ENCODE measurements around the gene TPRKB. TPM values are rescaled to one million over a fixed set of nuclear protein-coding genes. Genes with fewer than 3 reads are reported as not detected.
"Not testable (repeated sequence)": the region's sequence is repeated elsewhere in the genome, so short reads cannot be mapped to it uniquely, and the experiment has no call there.

Gene TPRKB
- total and polyA plus RNA-seq, 2 donors (not counting 1 experiment from before 2014, with no cell fraction given): 24.3 to 31.2 TPM

- H3K4me3 Mint-ChIP-seq: no peak overlapping the region
Measured at GRCh38 chr2:73701968-73702665, 35.0 kb downstream of the TPRKB start.

GRCh38 chr2:73701448-73701765 is 35.7 kb downstream of the TPRKB start:
- DNase-seq; intact Hi-C loops (cut with micrococcal nuclease); H3K4me1 ChIP-seq (ENCODE audit: control insufficient read depth in 2 of 2, insufficient read depth in 2 of 2, low read length in 2 of 2); CTCF ChIA-PET; H3K4me1 Mint-ChIP-seq; ATAC-seq (ENCODE audit: low read depth); H3K4me3 ChIP-seq (ENCODE audit: control extremely low read depth in 1 of 5, extremely low read depth in 1 of 5, insufficient read depth in 1 of 5, low read depth in 2 of 5, low read length in 4 of 5); H2AFZ ChIP-seq (ENCODE audit: insufficient read depth, low read depth, low read length, poor library complexity, severe bottlenecking); H3K9ac ChIP-seq (ENCODE audit: low read length); H3K79me2 ChIP-seq (ENCODE audit: control insufficient read depth, insufficient read depth, low read length); POLR2A ChIA-PET; H3K27ac ChIP-seq (ENCODE audit: low read length in 2 of 2); H3K27ac Mint-ChIP-seq; H3K4me2 ChIP-seq (replicated peaks; ENCODE audit: low read depth, low read length, poor library complexity, severe bottlenecking); H4K20me1 ChIP-seq (ENCODE audit: control insufficient read depth, insufficient read depth, low read length, poor library complexity, severe bottlenecking); H3K4me3 Mint-ChIP-seq; H3K9me3 Mint-ChIP-seq (ENCODE audit: insufficient read depth); H3K36me3 ChIP-seq (replicated peaks in 1 of 2; ENCODE audit: control extremely low read depth in 1 of 2, control insufficient read depth in 1 of 2, extremely low read depth in 1 of 2, insufficient read depth in 2 of 2, low read length in 1 of 2): not testable (repeated sequence)
- H3K27me3 ChIP-seq (replicated peaks in 1 of 4; ENCODE audit: control extremely low read depth in 1 of 4, control insufficient read depth in 3 of 4, insufficient read depth in 4 of 4, low read length in 3 of 4): peaks cover 0 to 21% (median 2%) of the 10 kb centered on the region in 4 experiments
- no CpG with 5 or more reads among the region's 3 CpGs for WGBS (ENCODE audit: insufficient coverage)
- H3K27me3 Mint-ChIP-seq: peaks cover 56% of the 10 kb centered on the region
- H3K9me3 ChIP-seq (ENCODE audit: control extremely low read depth in 1 of 3, control insufficient read depth in 2 of 3, insufficient read depth in 1 of 3, low read length in 2 of 3): peaks cover 0 to 12% (median 0%) of the 10 kb centered on the region in 3 donors

More at GRCh38 chr2:73701968-73702665, 35.0 kb downstream of the TPRKB start:
- Mint-ChIP-seq H3K9me3 (ENCODE audit: insufficient read depth) (no peaks in the 10 kb centered on the region), H3K4me1 (no peaks in the 10 kb centered on the region), H3K27me3 (peaks cover 59% of the 10 kb centered on the region), H3K27ac (no peak overlapping the region)
- intact Hi-C loops (cut with micrococcal nuclease): no loop called here
- ChIA-PET CTCF (no interaction called here), POLR2A (no interaction called here)
- TF ChIP-seq EZH2 (IDR thresholded peaks at IDR 0.05; ENCODE audit: borderline replicate concordance, insufficient read depth, low read depth, low read length, poor library complexity, severe bottlenecking) (no peak), CTCF (IDR thresholded peaks at IDR 0.05) (no peak)
- no peaks in the 10 kb centered on the region for H3K4me1 ChIP-seq (ENCODE audit: control insufficient read depth in 2 of 2, insufficient read depth in 2 of 2, low read length in 2 of 2)
- H3K36me3 ChIP-seq (replicated peaks in 1 of 2; ENCODE audit: control extremely low read depth in 1 of 2, control insufficient read depth in 1 of 2, extremely low read depth in 1 of 2, insufficient read depth in 2 of 2, low read length in 1 of 2): no peaks in the 10 kb centered on the region
- no peak overlapping the region for H3K9ac ChIP-seq (ENCODE audit: low read length)
- H3K27ac ChIP-seq (ENCODE audit: low read length in 2 of 2): no peak overlapping the region
- 79% methylated on average over 7 of the region's 8 CpGs for WGBS (ENCODE audit: insufficient coverage)
- H3K9me3 ChIP-seq (ENCODE audit: control extremely low read depth in 1 of 3, control insufficient read depth in 2 of 3, insufficient read depth in 1 of 3, low read length in 2 of 3): peaks cover 0 to 12% (median 0%) of the 10 kb centered on the region in 3 donors
- peaks cover 0 to 21% (median 2%) of the 10 kb centered on the region in 4 experiments for H3K27me3 ChIP-seq (replicated peaks in 1 of 4; ENCODE audit: control extremely low read depth in 1 of 4, control insufficient read depth in 3 of 4, insufficient read depth in 4 of 4, low read length in 3 of 4)
- no peak overlapping the region for H2AFZ ChIP-seq (ENCODE audit: insufficient read depth, low read depth, low read length, poor library complexity, severe bottlenecking)
- H3K4me3 ChIP-seq (ENCODE audit: control extremely low read depth in 1 of 5, extremely low read depth in 1 of 5, insufficient read depth in 1 of 5, low read depth in 2 of 5, low read length in 4 of 5): no peak overlapping the region
- ATAC-seq (ENCODE audit: low read depth) (no peak), DNase-seq (no peak)
- no peaks in the 10 kb centered on the region for H3K79me2 ChIP-seq (ENCODE audit: control insufficient read depth, insufficient read depth, low read length)
- no peak overlapping the region for H3K4me2 ChIP-seq (replicated peaks; ENCODE audit: low read depth, low read length, poor library complexity, severe bottlenecking)
- H4K20me1 ChIP-seq (ENCODE audit: control insufficient read depth, insufficient read depth, low read length, poor library complexity, severe bottlenecking): no peaks in the 10 kb centered on the region
